Esophagus squamous epithelium (tissue), 5 donors: ENCODE results near the gene ZFHX3. TPM values are rescaled to one million over a fixed set of nuclear protein-coding genes. Genes with fewer than 3 reads are reported as not detected.
"Not testable (repeated sequence)": the region's sequence is repeated elsewhere in the genome, so short reads cannot be mapped to it uniquely, and the experiment has no call there.

ENCODE experiments used
- DNase-seq: peaks from one replicate; lab custom pipeline; 2025; lab: John Stamatoyannopoulos, UW
- H3K27ac ChIP-seq, 4 donors: fragments of 200-600 bp; sonication (generic); one replicate each; pipeline ENCODE4 v1.5.1; 2016 to 2019; ENCODE audit warnings: mild to moderate bottlenecking in 1 of 4
- H3K27me3 ChIP-seq, 4 donors: fragments of 200-600 bp; sonication (generic); 1 replicate in 3 of 4; 2 replicates in 1 of 4; pipeline versions ENCODE4 v1.5.1 to v1.6.0; 2017 to 2021; ENCODE audit warnings: antibody characterized with exemption in 1 of 4
- H3K36me3 ChIP-seq, 3 donors: fragments of 200-600 bp; sonication (generic); one replicate each; pipeline ENCODE4 v1.5.1; 2016 to 2019
- H3K4me1 ChIP-seq, 3 donors: fragments of 200-600 bp; sonication (generic); one replicate each; pipeline ENCODE4 v1.5.1; 2017 to 2019
- H3K4me3 ChIP-seq, 4 donors: fragments of 200-600 bp; sonication (generic); 1 replicate in 3 of 4; 2 replicates in 1 of 4; pipeline ENCODE4 v1.5.1; 2016 to 2019; ENCODE audit warnings: mild to moderate bottlenecking in 2 of 4, moderate library complexity in 1 of 4
- H3K9me3 ChIP-seq, 3 donors: fragments of 200-600 bp; sonication (generic); one replicate each; pipeline ENCODE4 v1.5.1; 2016 to 2019
- CTCF ChIP-seq, 6 experiments: fragments of 450-650 bp in 4 of 6; fragments of 200-600 bp in 2 of 6; sonication (generic) in 2 of 6; IDR thresholded peaks; one replicate each; pipeline ENCODE4 v1.5.1; 2016 to 2019; ENCODE audit warnings: antibody characterized with exemption in 6 of 6, mild to moderate bottlenecking in 4 of 6, moderate library complexity in 4 of 6
- POLR2A ChIP-seq, 4 donors: fragments of 450-650 bp; IDR thresholded peaks; one replicate each; pipeline ENCODE4 v1.6.1; 2017; ENCODE audit warnings: antibody characterized with exemption in 4 of 4, mild to moderate bottlenecking in 4 of 4, moderate library complexity in 3 of 4
- WGBS, 2 donors: methylation state at CpG; one replicate each; pipeline ENCODE4 v1.1.5; 2018; 5-methylcytosine and 5-hydroxymethylcytosine counted together
- intact Hi-C: fragments of 100-400 bp; cut with DNase I; formaldehyde crosslinking; loops from one replicate; pipeline ENCODE4 v1.15.0; 2022
- total RNA-seq, 4 donors: library from RNA; depleted of rRNA; stranded (reverse); fragments of >200 nt; gene quantifications; one replicate each; pipeline ENCODE4 v1.1.0, GENCODE V29; 2016
- donor health status: DM: yes; HTN: yes; CAD: no.

The ZFHX3 gene
- total RNA-seq, 4 donors from 2014 or later: 3.5 to 12.8 (median 4.5) TPM

DNA sequence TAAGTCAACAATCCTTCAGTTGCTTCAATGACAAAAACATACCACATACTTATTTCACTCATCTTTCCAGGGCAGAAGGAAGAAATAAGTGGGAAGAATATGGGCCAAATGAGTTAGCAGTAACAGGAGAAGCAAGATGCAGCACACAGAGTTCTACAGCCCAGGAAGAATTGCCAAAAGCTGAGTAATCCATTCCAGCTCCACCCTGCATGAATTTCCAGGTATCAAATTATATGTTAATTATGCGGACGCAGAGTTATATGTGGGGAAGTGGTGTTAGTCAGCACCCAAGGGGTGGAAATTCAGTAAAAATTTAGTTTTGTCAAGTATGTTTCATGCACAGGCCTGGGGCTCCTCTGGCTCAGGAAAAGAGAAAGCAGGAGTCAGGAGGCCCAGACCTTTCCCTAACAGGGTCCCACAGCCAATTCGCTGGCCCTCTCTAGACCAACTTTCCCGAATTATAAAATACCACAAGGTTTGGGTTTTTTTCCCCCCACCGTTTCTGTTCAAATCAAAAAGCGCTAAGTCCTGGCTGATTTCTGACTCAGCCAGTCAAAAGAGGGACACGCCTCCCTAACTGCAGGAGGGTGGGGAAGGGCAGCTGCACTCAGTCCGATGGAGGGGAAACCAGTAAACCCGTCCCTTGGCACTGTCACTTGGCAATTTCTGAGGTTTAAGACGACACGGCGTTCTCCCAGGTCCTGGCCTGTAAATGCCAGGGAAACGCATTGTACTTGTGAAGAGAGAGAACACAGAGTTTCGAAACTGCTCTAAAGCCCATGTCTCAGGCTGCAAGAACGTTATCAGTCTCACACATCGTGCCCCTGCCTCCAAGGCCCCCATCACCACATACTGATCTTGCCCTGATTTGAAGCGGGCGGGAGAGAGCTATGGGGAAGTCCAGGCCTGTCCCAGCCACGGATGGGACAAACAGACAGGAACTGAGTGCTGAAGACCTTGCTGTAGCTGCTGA is 58.1 kb downstream of the ZFHX3 start:
- Histone ChIP-seq H3K36me3 (no peaks in the 10 kb centered on the region), H3K9me3 (no peaks in the 10 kb centered on the region), H3K27me3 (no peaks in the 10 kb centered on the region), H3K4me1 (peaks cover 38 to 88% (median 51%) of the 10 kb centered on the region in 3 donors), H3K4me3 (peak overlapping the region in 3 of 4 donors; percentile 25 to 49 (median 35)), H3K27ac (peak overlapping the region; percentile 83 to 95 (median 92))
- no peak for TF ChIP-seq POLR2A (IDR thresholded peaks at IDR 0.05)
- no peak for TF ChIP-seq CTCF (IDR thresholded peaks at IDR 0.05)
- WGBS, 2 donors: 11 to 14% methylated on average over 9 to 18 of the region's 19 CpGs
- no peak for DNase-seq
- intact Hi-C loops: loop anchor here (10.0 kb wide), 1 partner anchor 115 kb away; no protein-coding TSS in a partner anchor

DNA sequence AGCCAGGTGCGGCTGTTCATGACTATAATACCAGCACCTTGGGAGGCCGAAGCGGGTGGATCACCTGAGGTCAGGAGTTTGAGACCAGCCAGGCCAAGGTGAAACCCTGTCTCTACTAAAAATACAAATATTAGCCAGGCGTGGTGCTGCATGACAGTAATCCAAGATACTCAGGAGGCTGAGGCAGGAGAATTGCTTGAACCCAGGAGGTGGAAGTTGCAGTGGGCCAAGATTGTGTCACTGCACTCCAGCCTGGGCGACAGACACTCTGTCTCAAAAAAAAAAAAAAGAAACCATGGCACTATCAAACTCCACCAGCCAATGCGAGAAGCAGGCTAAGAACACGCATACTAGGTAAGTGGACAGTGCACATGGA is 58.7 kb downstream of the ZFHX3 start:
- 55 to 61% methylated on average over 7 of the region's 7 CpGs for WGBS, 2 donors
- intact Hi-C loops: not testable (repeated sequence)

GRCh38 chr16:72988569-72988968 is 59.4 kb downstream of the ZFHX3 start:
- no peak for DNase-seq
- H3K4me1 ChIP-seq: peaks cover 38 to 99% (median 55%) of the 10 kb centered on the region in 3 donors
- intact Hi-C loops: no loop called here

More for the DNA sequence above, 58.7 kb downstream of the ZFHX3 start:
- not testable (repeated sequence) for DNase-seq, H3K4me3 ChIP-seq, H3K9me3 ChIP-seq, H3K36me3 ChIP-seq, H3K27me3 ChIP-seq
- peaks cover 38 to 95% (median 51%) of the 10 kb centered on the region in 3 donors for H3K4me1 ChIP-seq
- peak overlapping the region; percentile 83 to 95 (median 92) for H3K27ac ChIP-seq

DNA sequence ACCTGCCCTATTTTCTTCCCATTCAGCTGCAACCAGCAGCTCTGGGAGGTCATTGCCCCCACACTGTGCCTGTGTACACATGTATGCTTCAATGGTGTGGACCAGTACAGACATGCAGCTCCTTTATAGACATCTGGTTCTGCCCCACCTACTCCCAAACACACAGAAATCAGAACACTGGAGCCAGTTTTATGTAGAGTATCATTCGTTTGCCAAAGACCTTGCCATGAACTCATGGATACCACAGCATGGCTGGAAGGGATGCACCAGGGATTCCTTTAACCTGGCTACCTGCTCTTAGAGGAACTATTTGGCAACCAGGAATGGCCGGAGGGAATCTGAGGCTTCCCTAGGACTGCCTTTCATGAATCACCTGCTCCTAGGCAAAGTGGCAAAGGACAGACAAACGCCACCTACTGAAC is 60.4 kb downstream of the ZFHX3 start:
- Histone ChIP-seq H3K27ac (peak overlapping the region; percentile 32 to 95 (median 83)), H3K9me3 (no peaks in the 10 kb centered on the region), H3K36me3 (no peaks in the 10 kb centered on the region), H3K27me3 (no peaks in the 10 kb centered on the region), H3K4me3 (no peak overlapping the region), H3K4me1 (peaks cover 38 to 89% (median 55%) of the 10 kb centered on the region in 3 donors)
- DNase-seq: no peak
- no peak for TF ChIP-seq CTCF (IDR thresholded peaks at IDR 0.05)
- TF ChIP-seq POLR2A (IDR thresholded peaks at IDR 0.05): no peak
- WGBS, 2 donors: 53 to 60% methylated on average over 3 of the region's 3 CpGs
- intact Hi-C loops: no loop called here

More at GRCh38 chr16:72988569-72988968, 59.4 kb downstream of the ZFHX3 start:
- H3K4me3 ChIP-seq: no peak overlapping the region
- H3K36me3 ChIP-seq: no peaks in the 10 kb centered on the region
- H3K27me3 ChIP-seq: no peaks in the 10 kb centered on the region
- WGBS, 2 donors: 82 to 100% methylated on average over 1 of the region's 1 CpG
- H3K9me3 ChIP-seq: no peaks in the 10 kb centered on the region
- H3K27ac ChIP-seq: peak overlapping the region; percentile 73 to 95 (median 88)
- TF ChIP-seq POLR2A (IDR thresholded peaks at IDR 0.05): no peak
- TF ChIP-seq CTCF (IDR thresholded peaks at IDR 0.05): no peak

GRCh38 chr16:72985995-72986394 is 61.9 kb downstream of the ZFHX3 start:
- 70 to 74% methylated on average over 4 to 5 of the region's 7 CpGs for WGBS, 2 donors
- H3K4me3 ChIP-seq: peak overlapping the region in 1 of 4 donors; percentile 36

More at GRCh38 chr16:72985995-72986394, 61.9 kb downstream of the ZFHX3 start:
- H3K36me3 ChIP-seq: no peaks in the 10 kb centered on the region
- peak overlapping the region; percentile 32 to 95 (median 89) for H3K27ac ChIP-seq
- H3K27me3 ChIP-seq: no peaks in the 10 kb centered on the region
- no peak for DNase-seq
- no peak for TF ChIP-seq POLR2A (IDR thresholded peaks at IDR 0.05)
- TF ChIP-seq CTCF (IDR thresholded peaks at IDR 0.05): no peak
- H3K9me3 ChIP-seq: no peaks in the 10 kb centered on the region
- intact Hi-C loops: no loop called here
- H3K4me1 ChIP-seq: peaks cover 38 to 74% (median 55%) of the 10 kb centered on the region in 3 donors
